Measurements from ENCODE around the gene TECR.
"Not testable (repeated sequence)": the region's sequence is repeated elsewhere in the genome, so short reads cannot be mapped to it uniquely, and the experiment has no call there.

TECR gene

GRCh38 chr19:14599548-14600147, 70.3 kb downstream of the TECR start:
- no peak for DNase-seq

GRCh38 chr19:14603990-14604387, 74.6 kb downstream of the TECR start:
- no peak for DNase-seq

GRCh38 chr19:14606627-14607026, 77.2 kb downstream of the TECR start:
- DNase-seq: no peak

DNA sequence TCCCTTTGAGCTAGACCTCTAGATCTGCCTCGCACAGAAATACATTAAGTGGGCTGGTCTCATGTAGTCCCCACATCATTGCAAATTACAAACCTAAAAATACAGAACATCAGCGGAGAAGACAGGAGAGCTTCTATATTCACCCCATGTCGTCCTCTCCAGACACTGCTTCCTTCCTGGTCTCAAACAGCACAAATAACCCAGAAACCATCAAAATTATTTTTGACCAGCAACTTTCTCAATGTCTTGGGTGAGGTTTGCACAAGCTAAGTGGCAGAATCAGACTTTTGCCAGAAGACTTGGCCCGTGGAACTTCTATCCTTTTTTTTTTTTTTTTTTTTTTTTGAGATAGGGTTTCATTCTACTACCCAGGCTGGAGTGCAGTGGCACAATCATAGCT, 81.7 kb downstream of the TECR start:
- DNase-seq: no peak

DNA sequence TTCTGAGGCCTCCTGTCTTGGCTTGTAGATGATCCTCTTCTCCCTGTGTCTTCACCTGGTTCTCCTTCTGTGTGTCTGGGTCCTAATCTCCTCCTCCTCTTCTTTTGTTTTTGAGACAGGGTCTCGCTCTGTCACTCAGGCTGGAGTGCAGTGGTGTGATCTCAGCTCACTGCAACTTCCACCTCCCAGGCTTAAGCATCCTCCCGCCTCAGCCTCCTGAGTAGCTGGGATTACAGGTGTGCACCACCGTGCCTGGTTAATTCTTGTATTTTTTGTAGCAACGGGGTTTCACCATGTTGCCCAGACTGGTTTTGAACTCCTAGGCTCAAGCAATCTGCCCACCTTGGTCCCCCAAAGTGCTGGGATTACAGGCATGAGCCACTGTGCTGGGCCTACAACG, 82.8 kb downstream of the TECR start:
- DNase-seq: not testable (repeated sequence)

DNA sequence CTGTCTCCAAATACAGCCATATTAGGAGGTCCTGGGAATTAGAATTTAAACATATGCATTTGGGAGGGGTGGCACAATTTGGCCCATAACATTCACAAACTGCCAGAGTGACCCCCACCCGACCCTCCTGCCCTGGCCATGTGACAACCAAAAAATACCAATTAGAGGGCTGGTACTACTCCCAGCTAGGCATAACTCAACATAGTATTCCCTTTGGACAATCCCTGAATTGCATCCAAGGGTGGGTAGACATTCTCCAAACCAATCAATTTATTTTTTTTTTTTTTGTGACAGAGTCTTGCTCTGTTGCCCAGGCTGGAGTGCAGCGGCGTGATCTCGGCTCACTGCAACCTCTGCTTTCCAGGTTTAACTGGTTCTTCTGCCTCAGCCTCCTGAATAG, 83.3 kb downstream of the TECR start:
- no peak for DNase-seq

- not testable (repeated sequence) for DNase-seq
These were observed 84.2 kb downstream of the TECR start for GRCh38 chr19:14613399-14614098.

DNA sequence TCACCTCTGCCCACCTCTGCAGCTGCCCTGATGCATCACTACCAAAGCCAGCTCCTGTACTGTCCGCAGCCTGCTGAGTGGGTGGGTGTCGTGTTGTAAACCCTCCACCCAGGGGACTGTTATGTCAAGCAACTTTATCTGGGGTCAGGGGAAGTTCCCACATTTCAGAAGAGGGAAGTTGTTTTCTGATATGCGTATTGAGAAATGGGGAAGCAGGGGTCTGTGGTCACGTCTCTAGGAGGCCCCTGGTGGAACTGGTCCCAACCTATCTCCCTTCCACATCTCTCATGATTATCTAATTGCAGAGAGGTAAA, 84.7 kb downstream of the TECR start:
- peak; percentile 90 for DNase-seq
